CD4-positive, alpha-beta T cell treated with Interleukin-6 at 100 ng/mL for 8 hours (primary cell): ENCODE results near the gene SIRT7.
"Not testable (repeated sequence)": the region's sequence is repeated elsewhere in the genome, so short reads cannot be mapped to it uniquely, and the experiment has no call there.

ENCODE experiments used
- DNase-seq: peaks from one replicate; pipeline ENCODE4 v3.0.0-alpha.2; 2020; ENCODE audit warnings: mixed read lengths, low spot score

Gene SIRT7

DNA sequence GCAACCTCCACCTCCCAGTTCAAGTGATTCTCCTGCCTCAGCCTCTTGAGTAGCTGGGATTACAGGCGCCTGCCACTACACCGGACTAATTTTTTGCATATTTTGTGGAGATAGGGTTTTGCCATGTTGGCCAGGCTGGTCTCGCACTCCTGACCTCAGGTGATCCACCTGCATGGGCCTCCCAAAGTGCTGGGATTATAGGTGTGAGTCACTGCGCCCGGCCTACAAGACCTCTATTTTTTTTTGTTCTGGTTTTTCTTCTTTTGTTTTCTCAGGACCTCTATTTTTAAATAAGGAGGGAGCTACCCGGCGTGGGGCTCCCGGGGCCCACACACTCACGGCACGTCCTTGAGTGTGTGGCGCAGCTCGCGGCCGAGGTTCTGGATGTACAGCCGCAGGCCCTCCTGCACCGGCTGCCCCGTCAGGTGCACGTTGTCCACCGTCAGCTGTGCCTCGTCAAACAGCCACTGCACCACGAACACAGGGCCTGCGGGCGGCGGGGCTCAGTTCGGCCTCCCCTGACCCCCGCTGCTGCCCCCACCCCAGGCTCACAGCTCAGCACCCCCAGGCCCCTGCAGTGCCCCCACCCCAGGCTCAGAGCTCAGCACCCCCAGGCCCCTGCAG lies 37.2 kb upstream of the SIRT7 start:
- no peak for DNase-seq

DNA sequence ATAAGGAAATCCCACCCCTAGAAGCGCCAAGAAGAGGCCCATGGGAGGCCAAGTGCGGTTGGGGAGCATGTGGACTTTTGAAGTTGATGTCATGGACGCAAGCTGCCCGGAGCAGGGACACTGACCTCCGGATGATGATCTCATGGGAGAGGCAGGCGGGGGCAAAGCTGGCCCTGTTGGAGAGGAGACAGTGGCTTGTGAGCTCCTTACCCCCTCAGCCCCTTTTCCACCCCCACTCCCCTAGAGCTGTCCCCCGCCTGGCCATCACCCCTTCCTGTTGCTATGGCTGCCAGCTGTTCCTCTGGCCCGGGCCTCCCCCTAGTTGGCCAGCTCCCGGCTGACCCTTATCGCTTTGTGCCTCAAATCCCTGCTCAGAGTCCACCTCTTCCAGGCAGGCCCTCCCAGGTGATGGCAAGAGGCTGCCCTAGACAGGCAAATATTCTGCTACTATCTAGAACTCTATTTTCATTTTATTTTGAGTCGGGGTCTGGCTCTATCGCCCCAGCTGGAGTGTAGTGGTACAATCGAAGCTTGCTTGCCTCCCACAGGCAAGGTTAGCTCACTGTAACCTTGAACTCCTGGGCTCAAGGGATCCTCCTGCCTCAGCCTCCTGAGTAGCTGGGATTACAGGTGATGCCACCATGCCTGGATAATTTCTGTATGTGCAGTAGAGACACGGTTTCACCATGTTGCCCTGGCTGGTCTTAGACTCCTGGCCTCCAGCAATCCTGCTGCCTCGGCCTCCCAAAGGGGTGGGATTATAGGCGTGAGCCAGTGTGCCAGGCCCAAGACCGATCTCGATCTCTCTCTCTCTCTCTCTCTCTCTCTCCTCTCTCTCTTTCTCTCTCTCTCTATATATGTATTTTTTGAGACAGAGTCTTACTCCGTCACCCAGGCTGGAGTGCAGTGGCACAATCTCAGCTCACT lies 36.4 kb upstream of the SIRT7 start:
- DNase-seq, result no peak

DNA sequence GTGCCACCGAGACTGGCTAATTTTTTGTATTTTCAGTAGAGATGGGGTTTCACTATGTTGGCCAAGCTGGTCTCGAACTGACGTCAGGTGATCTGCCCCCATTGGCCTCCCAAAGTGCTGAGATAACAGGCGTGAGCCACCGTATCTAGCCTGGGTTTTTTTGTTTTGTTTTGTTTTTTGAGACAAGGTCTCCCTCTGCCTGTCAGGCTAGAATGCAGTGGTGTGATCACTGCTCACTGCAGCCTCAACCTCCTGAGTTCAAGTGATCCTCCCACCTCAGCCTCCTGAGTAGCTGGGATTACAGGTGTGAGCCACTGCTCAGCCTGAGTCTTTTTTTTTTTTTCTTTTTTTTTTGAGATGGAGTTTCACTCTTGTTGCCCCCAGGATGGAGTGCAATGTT lies 35.5 kb upstream of the SIRT7 start:
- DNase-seq, result not testable (repeated sequence)

DNA sequence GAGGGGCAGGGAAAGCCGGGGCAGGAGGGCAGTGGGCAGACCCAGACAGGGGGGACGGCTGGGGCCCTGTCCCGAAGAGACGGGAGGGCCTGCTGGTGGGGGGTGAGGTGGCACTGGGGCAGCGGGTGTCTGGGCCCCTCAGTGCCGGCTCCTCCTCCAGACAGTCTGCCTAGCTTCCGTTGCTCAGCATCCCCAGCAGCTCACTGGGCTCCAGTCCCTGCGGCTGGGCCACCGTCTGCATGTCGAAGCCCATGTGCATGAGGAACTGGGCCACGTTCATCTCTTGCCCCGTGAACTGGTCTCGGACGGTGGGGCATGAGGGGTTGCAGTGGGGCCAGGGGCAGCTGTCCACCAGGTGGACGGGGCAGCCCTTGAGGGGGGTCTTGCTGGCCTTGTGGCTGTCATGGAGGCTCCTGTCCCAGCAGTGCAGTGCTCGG lies 34.8 kb upstream of the SIRT7 start:
- DNase-seq, result no peak

DNA sequence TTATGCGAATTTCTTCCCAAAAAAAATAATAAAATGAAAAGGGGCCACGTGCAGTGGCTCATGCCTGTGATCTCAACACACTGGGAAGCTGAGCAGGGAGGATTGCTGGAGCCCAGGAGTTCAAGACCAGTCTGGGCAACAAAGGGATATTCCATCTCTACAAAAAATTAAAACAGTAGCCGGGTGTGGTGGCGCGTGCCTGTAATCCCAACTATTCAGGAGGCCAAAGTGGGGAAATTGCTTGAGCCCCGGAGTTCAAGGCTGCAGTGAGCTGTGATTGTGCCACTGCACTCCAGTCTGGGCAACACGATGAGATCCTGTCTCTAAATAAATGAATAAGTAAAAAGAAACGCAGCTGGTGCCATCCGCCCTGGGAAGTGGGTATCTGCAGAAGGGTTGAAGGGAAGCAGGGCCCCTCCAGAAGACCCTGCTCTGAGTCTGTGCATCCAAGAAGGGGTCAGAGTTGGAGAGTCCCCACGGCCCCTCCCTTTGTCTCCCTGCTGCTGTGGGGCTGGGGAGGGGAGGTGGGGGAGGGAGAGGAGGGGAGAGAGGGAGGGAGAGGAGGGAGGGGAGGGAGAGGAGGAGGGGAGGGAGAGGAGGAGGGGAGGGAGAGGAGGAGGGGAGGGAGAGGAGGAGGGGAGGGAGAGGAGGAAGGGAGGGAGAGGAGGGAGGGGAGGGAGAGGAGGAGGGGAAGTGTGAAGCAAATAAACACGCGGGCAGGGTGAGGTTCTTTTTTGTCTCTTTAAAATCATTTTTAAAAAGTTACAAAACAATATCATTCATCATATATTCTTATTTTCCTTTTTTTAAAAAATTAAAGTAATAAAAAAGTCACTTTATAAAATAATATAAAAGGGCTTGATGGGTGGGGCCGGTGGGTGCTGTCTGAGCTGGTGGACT lies 34.1 kb upstream of the SIRT7 start:
- no peak for DNase-seq

DNA sequence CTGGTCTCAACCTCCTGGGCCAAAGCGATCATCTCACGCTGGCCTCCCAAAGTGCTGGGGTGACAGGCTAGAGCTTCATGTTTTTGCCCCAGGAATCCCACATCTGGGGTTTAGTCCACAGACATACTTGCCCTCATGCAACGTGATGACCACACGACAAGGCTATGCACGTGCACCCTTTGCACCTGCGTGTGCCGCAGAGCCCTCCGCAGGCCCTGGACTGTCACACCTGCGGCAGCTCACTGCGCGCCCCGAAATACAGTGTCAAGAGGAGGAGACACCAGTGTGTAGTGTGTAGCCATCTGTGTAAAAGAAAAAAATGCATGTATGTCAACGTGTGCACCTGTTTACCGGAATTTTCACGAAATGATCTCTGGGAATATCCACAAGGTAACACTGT lies 32.5 kb upstream of the SIRT7 start:
- DNase-seq, result no peak

DNA sequence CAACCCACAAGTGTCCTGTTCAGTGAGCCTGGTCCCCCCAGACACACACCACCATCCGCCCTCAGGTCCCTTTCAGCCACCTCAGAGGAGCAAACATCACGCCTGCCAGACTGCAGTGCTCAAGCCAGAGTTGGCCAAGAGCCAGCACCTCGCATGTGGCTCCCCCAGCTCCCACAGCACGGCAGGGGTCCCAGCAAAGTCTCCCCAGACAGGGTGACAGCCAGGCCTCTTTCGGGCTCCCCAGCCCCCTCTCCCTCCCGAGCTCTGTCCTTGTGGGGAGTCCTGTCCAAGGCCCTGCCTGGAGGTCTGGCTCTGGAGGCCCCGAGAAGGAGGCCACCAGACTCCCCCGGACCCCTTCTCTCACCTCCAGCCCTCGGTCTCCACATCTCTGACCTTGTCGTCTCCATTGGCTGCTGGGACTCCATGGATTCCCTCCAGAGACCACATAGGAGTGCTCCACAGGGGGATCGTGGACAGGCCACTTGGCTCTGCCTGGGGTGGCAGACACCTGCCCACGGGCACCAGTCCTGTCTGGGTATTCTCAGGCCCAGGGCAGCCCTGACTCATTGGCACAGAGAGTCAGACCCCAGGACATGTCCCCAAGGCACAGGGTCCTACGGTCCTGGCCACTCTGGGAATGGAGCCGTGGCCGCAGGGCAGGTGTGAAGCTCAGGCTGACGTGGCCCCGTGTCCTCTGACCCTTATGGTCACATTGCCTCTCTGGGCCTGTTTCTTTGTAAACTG lies 30.8 kb upstream of the SIRT7 start:
- no peak for DNase-seq

DNA sequence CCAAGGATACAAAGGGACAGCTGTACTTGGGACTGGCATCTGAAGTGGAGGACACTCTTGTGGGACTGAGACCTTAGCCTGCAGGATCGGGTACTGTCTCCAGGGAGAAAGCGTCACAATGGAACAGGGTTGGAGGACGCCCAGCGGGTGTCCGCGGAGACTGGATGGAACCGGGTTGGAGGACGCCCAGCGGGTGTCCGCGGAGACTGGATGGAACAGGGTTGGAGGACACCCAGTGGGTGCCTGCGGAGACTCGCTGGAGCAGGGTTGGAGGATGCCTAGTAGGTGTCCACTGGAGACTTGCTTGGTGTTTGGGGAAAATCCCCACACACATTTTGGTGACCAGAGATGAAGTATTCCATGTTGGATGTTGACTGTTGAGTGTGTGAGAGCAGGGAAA lies 29.2 kb upstream of the SIRT7 start, which contains the start of gene MYADML2:
MYADML2 (minus strand) TSS at position 45 of the 400 bp plus-strand sequence. CDS start 5,492 bp downstream, outside the sequence.
- no peak for DNase-seq

DNA sequence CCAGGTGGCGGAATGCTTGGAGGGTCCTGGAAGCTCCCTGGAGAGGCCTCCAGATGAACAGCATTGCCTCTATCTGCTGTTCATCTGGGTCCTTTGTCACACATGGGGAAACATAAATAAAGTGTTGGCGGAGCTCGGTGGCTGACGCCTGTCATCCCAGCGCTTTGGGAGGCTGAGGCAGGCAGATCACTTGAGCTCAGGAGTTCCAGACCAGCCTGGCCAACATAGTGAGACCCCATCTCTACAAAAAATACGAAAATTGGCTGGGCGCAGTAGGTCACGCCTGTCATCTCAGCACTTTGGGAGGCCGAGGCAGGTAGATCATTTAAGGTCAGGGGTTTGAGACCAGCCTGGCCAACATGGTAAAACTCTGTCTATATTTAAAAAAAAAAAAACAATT lies 26.9 kb upstream of the SIRT7 start:
- DNase-seq, result no peak

DNA sequence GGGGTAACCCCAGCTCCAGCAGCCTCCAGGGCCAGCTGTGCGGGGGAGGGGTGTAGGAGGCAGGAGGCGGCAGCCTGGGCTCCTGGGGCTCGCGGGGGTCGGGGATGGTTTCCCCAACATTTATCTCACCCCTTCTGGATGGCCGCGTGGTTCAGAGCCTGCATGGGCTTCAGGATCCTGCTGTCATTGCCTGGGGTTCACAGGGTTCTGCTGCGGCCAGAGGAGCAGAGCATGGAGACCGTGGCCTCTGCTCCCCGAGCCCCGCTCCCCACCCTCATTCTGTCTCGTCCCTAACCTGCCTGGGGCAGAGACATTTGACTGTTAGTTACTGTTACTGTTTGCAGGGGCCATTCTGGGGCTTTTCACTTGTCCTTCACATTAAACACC lies 24.2 kb upstream of the SIRT7 start:
- DNase-seq, result no peak

DNA sequence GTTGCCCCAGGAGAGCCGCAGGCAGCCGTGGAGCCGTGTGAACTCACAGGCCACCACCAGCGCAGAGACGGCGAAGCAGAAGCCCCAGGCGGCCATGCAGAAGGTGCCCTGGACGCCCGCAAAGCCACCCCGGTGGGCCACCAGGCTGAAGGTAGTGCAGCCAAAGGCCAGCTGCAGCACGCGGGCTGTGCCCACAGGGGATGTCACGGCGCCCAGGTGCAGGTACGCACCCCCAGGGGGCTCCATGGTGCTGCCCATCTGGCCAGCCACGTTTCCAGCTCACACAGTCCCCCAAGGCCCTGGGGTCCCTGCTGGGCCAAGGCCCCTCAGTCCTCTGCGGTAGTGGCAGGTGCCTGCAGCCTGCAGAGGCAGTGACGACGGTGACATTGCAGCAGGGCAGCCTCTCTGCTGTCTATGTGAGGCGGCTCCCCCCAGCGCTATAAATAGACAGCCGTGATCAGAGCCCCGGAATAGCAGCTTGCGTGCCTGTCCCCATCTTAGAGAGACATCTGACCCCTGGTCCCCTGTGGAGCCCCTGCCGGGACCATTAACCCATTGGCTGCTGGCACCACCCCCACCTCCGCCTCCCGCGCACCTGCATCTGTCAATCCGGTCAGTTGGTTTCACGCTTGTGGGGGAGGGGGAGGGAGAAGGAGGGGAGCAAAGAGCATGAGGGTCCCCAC lies 23.6 kb upstream of the SIRT7 start:
- no peak for DNase-seq

DNA sequence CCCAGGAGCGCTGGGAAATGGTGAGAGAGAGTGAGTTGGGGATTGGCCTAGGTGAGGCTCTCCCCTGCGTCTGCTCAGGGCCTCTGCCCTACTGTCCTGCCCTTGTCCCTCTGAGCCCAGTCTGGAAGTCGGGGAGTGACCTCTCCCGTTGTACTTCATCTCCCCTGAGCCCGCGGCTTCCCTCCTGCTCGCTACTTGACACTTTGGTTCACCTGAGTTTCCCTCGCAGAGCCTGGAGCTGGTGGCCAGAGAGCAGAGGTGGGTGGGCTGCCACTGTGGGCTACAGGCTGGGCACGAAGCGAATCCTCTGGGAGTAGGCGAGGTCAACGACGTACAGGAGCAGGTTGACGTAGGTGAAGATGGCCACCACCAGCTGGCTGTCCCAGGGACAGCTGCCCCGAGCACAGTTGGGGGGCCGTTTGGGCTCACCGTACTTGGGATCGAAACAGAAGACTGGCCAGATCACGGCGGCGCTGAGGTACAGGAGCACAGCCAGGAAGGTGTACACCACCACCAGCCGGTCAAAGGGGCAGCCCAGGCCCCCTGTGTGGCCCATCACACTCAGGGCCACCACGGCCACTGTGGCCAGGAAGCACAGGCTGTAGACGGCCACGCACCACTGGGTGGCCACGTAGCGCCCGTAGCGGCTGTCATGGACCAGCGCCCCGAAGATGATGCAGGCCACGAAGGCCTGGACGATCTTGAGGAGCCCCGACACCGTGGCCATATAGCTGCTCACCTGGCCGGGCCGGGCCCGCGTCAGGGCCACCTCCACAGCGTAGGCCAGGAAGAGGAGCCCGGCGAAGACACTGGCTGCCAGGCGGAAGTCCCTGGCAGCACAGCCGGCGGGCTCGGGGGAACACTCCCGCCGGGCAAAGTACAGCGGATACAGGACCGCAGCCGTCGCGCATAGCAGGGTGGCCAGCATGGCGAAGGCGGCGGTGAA lies 22.8 kb upstream of the SIRT7 start:
- DNase-seq, result no peak

DNA sequence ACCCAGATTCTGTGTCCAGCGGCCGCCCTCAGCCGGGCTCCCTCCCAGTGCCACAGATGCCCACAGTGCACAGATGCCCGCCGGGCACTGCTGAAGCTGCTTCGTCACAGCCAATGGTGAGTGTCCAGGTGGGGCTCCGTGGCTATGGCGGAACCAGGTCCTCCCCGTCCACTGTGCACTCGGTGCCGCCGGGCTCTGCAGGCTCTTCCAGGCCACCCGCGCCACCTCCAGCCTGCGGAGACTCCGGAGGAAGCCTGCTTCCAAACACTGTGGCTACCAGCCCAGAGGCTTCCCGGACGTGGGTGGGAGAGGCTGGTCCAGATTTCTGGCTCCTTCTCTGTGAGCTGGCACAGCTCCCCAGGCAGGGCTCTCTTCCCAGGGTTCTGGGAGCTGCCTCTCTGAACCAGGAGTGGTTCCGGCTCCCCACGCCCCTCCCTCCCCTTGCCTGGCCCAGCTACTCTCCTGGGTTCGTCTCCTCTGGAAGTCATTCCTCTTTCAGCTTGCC lies 22.0 kb upstream of the SIRT7 start:
- no peak for DNase-seq

DNA sequence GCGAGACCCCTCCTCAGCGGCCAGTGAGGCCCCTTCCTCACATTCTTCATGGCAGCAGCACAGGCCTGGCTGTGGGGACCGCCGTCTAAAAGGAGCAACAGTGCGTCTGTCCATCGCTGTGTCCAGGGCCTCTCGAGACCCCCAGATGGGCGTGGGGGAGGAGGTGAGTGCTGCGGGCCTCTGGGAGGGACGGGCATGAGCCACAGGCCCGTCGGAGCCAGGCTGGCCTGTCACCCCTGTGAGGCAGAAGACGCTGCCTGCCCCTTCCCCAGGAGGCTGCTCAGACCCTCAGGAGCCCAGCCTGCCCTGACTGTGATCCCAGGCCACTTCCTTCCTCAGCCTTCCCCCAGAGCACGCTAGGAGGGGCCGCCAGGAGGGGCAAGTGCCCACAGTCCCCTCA lies 21.2 kb upstream of the SIRT7 start:
- DNase-seq, result no peak

DNA sequence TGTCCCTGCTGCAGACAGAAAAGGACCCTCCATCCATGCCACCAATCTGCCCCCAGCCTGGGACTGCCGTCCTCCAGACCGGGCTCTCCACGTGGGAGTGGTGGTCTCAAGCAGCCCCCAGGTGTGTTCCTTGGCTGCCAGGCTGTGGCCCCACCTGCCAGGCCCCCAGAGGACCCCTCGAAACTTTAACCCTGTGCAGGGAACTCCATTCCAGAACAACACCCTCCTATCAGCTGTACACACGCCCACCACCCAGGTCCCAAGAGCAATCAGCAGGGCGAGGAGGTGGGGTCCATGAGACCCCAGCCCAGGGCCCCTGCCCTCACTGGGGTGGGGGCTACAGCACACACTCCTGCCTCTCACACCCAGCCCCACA lies 17.7 kb upstream of the SIRT7 start:
- DNase-seq, result no peak

DNA sequence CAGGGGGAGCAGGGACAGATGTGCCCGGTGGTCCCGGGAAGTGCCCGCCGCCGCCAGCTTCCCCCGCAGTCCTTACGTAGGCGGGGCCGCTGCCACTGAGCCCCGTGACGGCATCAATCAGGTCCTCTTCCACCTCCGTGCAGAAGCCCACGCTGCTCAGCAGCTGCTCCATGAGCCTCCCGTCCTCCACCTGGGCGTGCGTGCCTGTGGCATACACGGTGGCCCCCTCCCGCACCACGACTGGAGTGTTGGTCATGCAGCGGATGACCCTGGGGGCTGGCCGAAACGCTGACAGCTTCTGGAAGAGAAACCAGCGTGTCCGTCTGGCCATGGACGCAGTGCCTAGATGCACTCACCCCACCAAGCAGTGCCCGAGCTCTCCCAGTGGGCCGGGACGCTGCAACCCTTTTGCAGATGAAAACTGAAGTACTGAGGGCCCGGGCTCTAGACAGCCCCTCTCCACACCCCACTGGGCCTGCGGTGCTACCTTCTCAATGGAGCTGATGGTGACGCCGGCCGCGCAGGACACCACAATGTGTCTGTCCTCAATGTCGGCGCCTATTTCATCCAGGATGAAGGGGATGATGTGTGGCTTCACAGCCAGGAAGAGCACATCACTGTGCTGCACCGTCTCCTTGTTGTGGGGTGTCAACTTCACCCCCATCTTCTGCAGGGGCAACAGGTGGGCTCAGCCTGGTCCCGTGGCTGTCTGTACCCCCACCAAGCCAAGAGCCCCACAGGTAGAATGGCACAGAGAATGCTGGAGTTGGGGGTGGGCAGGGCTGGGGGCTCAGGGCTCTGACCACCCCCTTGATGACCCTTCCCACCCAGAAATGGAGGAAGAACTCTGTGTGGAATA lies 17.1 kb upstream of the SIRT7 start:
- no peak for DNase-seq

DNA sequence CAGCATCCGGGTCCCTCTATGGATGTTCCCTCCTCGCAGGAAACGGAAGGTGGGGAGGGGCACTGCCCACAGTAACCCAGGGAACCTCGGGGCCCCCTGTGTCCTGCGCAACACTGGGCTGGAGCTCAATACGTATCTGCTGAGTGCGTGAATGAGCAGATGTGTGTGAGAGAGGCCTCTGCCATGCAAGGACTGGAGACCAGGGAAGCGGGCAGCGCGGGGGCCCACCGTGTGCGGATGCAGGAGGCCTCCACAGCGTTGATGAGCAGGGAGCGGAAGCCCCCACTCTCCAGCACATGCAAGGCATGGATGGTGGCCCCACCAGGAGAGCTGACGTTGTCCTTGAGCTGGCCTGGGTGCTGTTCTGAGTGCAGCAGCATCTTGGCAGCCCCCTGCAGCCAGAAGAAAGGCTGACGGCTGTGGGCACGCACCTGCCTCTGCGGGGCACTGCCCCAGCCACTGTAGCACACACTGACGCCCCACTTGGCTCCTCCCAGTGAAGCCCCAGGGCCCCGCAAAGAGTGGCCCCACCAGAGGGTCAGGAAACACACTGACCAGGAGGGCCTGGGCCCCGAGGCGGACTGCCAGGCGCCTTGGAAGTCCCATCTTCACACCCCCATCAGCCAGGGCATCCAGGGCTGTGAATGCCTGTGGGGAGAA lies 16.3 kb upstream of the SIRT7 start:
- DNase-seq, result no peak

DNA sequence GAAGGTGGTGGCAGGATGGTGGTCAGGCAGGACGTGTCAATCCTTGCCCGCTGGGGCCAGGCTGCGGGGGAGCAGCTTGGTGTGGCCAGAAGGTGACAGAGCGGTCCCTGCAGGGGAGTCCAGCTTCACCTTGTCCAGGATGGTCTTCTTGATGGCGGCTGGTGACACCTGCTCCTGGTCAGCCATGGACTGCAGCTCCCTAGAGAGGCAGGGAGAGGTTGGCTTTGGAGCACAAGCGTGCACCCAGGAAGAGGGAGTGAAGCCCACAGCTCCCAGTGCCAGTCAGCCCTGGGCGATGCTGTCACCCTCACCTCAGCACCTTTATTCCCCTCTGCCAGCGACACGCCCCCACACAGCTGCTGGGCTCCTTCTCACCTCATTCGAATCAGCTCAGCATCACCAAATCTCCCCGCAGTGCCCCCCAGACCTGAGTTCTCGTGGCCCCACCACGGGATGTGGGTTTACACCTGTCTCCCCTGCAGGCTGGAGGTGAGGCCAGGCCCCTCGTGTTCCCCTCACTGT lies 15.3 kb upstream of the SIRT7 start:
- no peak for DNase-seq
